Ishikawa (cell line): ENCODE results near the gene PMM1.
A peak's percentile ranks its signal among the peaks of the same experiment; 100 is the strongest.

Experiments
- CEBPB ChIP-seq: IDR thresholded peaks from 2 replicates; pipeline ENCODE4 v1.6.1; 2012
- CREB1 ChIP-seq: IDR thresholded peaks from 2 replicates; pipeline ENCODE4 v1.6.1; 2012; ENCODE audit warnings: low read depth
- EP300 ChIP-seq: IDR thresholded peaks from 2 replicates; pipeline ENCODE4 v1.6.1; 2012; ENCODE audit warnings: borderline replicate concordance
- MAX ChIP-seq: IDR thresholded peaks from 2 replicates; pipeline ENCODE4 v1.6.1; 2012
- RAD21 ChIP-seq: IDR thresholded peaks from 2 replicates; pipeline ENCODE4 v1.6.1; 2012; ENCODE audit warnings: low read depth
- REST ChIP-seq: IDR thresholded peaks from 2 replicates; pipeline ENCODE4 v1.6.1; 2012; ENCODE audit warnings: low read depth, mild to moderate bottlenecking
- TAF1 ChIP-seq: IDR thresholded peaks from 2 replicates; pipeline ENCODE4 v1.6.1; 2012; ENCODE audit warnings: low read depth, mild to moderate bottlenecking
- TEAD4 ChIP-seq: IDR thresholded peaks from 2 replicates; pipeline ENCODE4 v1.6.1; 2012
- USF1 ChIP-seq: IDR thresholded peaks from 2 replicates; pipeline ENCODE4 v1.6.1; 2012

GRCh38 chr22:41543854-41544670 lies 45.6 kb downstream of the PMM1 start, which contains the start of gene POLR3H:
- TF ChIP-seq TEAD4, result no peak
- TF ChIP-seq REST, result no peak
- TF ChIP-seq CEBPB, result no peak
- peak; percentile 51; the same call in 1 of the 2 replicates for TF ChIP-seq RAD21
- TF ChIP-seq EP300, result no peak
- TF ChIP-seq TAF1, result no peak; the same call in 1 of the 2 replicates
- peak; percentile 97 for TF ChIP-seq MAX
- TF ChIP-seq USF1, result peak; percentile 85
- no peak for TF ChIP-seq CREB1
